ENCODE data around the gene STRBP.
"Not testable (repeated sequence)": the region's sequence is repeated elsewhere in the genome, so short reads cannot be mapped to it uniquely, and the experiment has no call there.

Gene STRBP

GRCh38 chr9:123268465-123269259 is at the start of gene STRBP:
STRBP (minus strand) TSS chr9:123268586; CDS start chr9:123184134, 84,452 bp downstream.
- DNase-seq (ENCODE audit: low read depth, low spot score): no peak

- DNase-seq (ENCODE audit: low read depth, low spot score): no peak
Measured at GRCh38 chr9:123316053-123316718, 47.8 kb upstream of the STRBP start.

- DNase-seq (ENCODE audit: low read depth, low spot score): no peak
Measured at GRCh38 chr9:123315635-123316034, 47.2 kb upstream of the STRBP start.

GRCh38 chr9:123314617-123315016 is 46.2 kb upstream of the STRBP start:
- DNase-seq (ENCODE audit: low read depth, low spot score): no peak

GRCh38 chr9:123312306-123312877 is 44.0 kb upstream of the STRBP start:
- DNase-seq (ENCODE audit: low read depth, low spot score): no peak

- no peak for DNase-seq (ENCODE audit: low read depth, low spot score)
Measured at GRCh38 chr9:123311250-123311752, 42.9 kb upstream of the STRBP start.

GRCh38 chr9:123310551-123311249 is 42.3 kb upstream of the STRBP start:
- no peak for DNase-seq (ENCODE audit: low read depth, low spot score)

GRCh38 chr9:123309611-123310010 is 41.2 kb upstream of the STRBP start:
- DNase-seq (ENCODE audit: low read depth, low spot score): no peak

GRCh38 chr9:123305879-123306278 is 37.5 kb upstream of the STRBP start:
- no peak for DNase-seq (ENCODE audit: low read depth, low spot score)

- no peak for DNase-seq (ENCODE audit: low read depth, low spot score)
Measured at GRCh38 chr9:123304340-123304691, 35.9 kb upstream of the STRBP start.

- DNase-seq (ENCODE audit: low read depth, low spot score): no peak
Measured at GRCh38 chr9:123302348-123303214, 34.2 kb upstream of the STRBP start.

GRCh38 chr9:123301936-123302335 is 33.5 kb upstream of the STRBP start:
- not testable (repeated sequence) for DNase-seq (ENCODE audit: low read depth, low spot score)

- no peak for DNase-seq (ENCODE audit: low read depth, low spot score)
Measured at GRCh38 chr9:123300554-123300953, 32.2 kb upstream of the STRBP start.

GRCh38 chr9:123299558-123300126 is 31.3 kb upstream of the STRBP start:
- no peak for DNase-seq (ENCODE audit: low read depth, low spot score)

- no peak for DNase-seq (ENCODE audit: low read depth, low spot score)
Measured at GRCh38 chr9:123296174-123296573, 27.8 kb upstream of the STRBP start.

GRCh38 chr9:123291736-123292135 is 23.4 kb upstream of the STRBP start:
- no peak for DNase-seq (ENCODE audit: low read depth, low spot score)

- no peak for DNase-seq (ENCODE audit: low read depth, low spot score)
Measured at GRCh38 chr9:123290764-123291163, 22.4 kb upstream of the STRBP start.

GRCh38 chr9:123287639-123288038 is 19.3 kb upstream of the STRBP start:
- DNase-seq (ENCODE audit: low read depth, low spot score): no peak

- no peak for DNase-seq (ENCODE audit: low read depth, low spot score)
Measured at GRCh38 chr9:123286324-123286723, 17.9 kb upstream of the STRBP start.

GRCh38 chr9:123284656-123285055 is 16.3 kb upstream of the STRBP start:
- no peak for DNase-seq (ENCODE audit: low read depth, low spot score)

- no peak for DNase-seq (ENCODE audit: low read depth, low spot score)
Measured at GRCh38 chr9:123283455-123283854, 15.1 kb upstream of the STRBP start.

Measured in brain pericyte (primary cell).